ENCODE results near the gene STX11.
A peak's percentile ranks its signal among the peaks of the same experiment; 100 is the strongest.

STX11 gene

GRCh38 chr6:144219056-144219685 lies 68.9 kb downstream of the STX11 start:
- Histone ChIP-seq H3K23ac (ENCODE audit: low read length) (no peak overlapping the region), H2BK12ac (ENCODE audit: low read length) (no peak overlapping the region), H4K8ac (ENCODE audit: low read depth, low read length) (no peak overlapping the region), H3K79me1 (ENCODE audit: low read length) (peaks cover 6% of the 10 kb centered on the region), H4K12ac (ENCODE audit: low read depth, low read length) (no peak overlapping the region), H3K79me2 (ENCODE audit: control insufficient read depth, insufficient read depth, low read length, poor library complexity) (peaks cover 2% of the 10 kb centered on the region), H3K4me2 (ENCODE audit: low read length) (no peak overlapping the region), H4K91ac (ENCODE audit: low read depth, low read length) (no peak overlapping the region), H3K36me3 (ENCODE audit: control insufficient read depth in 1 of 2, insufficient read depth in 2 of 2, low read length in 2 of 2) (no peaks in the 10 kb centered on the region), H2AFZ (ENCODE audit: insufficient read depth, low read length, poor library complexity) (no peak overlapping the region), H3K14ac (ENCODE audit: low read length) (no peak overlapping the region), H2AK5ac (ENCODE audit: low read length) (no peak overlapping the region), H3K27ac (ENCODE audit: low read depth, low read length) (no peak overlapping the region), H3K9ac (ENCODE audit: low read length) (no peak overlapping the region), H3K4me3 (ENCODE audit: low read depth, low read length) (no peak overlapping the region), H2BK120ac (ENCODE audit: insufficient read depth, low read length, poor library complexity) (no peak overlapping the region), H2BK5ac (ENCODE audit: low read depth, low read length, poor library complexity) (no peak overlapping the region), H3K18ac (ENCODE audit: low read length) (no peak overlapping the region), H3K27me3 (ENCODE audit: insufficient read depth, low read length) (no peaks in the 10 kb centered on the region), H3K9me3 (ENCODE audit: insufficient read depth, low read depth, low read length) (no peaks in the 10 kb centered on the region), H3K4ac (ENCODE audit: low read depth, low read length) (no peak overlapping the region), H3K4me1 (ENCODE audit: control insufficient read depth in 1 of 2, insufficient read depth in 2 of 2, low read length in 2 of 2) (peaks cover 6 to 12% of the 10 kb centered on the region in 2 experiments)
- DNase-seq = peak in 1 of 2 donors; percentile 75
- no CpG with 5 or more reads among the region's 3 CpGs for WGBS (ENCODE audit: extremely low coverage, insufficient coverage, insufficient read length)

- Histone ChIP-seq H2AFZ (ENCODE audit: insufficient read depth, low read length, poor library complexity) (no peak overlapping the region), H3K4me1 (ENCODE audit: control insufficient read depth in 1 of 2, insufficient read depth in 2 of 2, low read length in 2 of 2) (peaks cover 6 to 11% of the 10 kb centered on the region in 2 experiments), H4K12ac (ENCODE audit: low read depth, low read length) (no peak overlapping the region), H3K23ac (ENCODE audit: low read length) (no peak overlapping the region), H2BK120ac (ENCODE audit: insufficient read depth, low read length, poor library complexity) (peak overlapping the region; percentile 20), H2AK5ac (ENCODE audit: low read length) (no peak overlapping the region), H3K4ac (ENCODE audit: low read depth, low read length) (no peak overlapping the region), H3K27me3 (ENCODE audit: insufficient read depth, low read length) (no peaks in the 10 kb centered on the region), H3K79me1 (ENCODE audit: low read length) (peaks cover 6% of the 10 kb centered on the region), H3K14ac (ENCODE audit: low read length) (no peak overlapping the region), H3K18ac (ENCODE audit: low read length) (no peak overlapping the region), H3K4me2 (ENCODE audit: low read length) (no peak overlapping the region), H3K27ac (ENCODE audit: low read depth, low read length) (no peak overlapping the region), H2BK12ac (ENCODE audit: low read length) (no peak overlapping the region), H2BK5ac (ENCODE audit: low read depth, low read length, poor library complexity) (no peak overlapping the region), H3K4me3 (ENCODE audit: low read depth, low read length) (no peak overlapping the region), H4K91ac (ENCODE audit: low read depth, low read length) (no peak overlapping the region), H3K79me2 (ENCODE audit: control insufficient read depth, insufficient read depth, low read length, poor library complexity) (peaks cover 2% of the 10 kb centered on the region), H4K8ac (ENCODE audit: low read depth, low read length) (no peak overlapping the region), H3K9ac (ENCODE audit: low read length) (no peak overlapping the region), H3K9me3 (ENCODE audit: insufficient read depth, low read depth, low read length) (no peaks in the 10 kb centered on the region), H3K36me3 (ENCODE audit: control insufficient read depth in 1 of 2, insufficient read depth in 2 of 2, low read length in 2 of 2) (no peaks in the 10 kb centered on the region)
- peak in 1 of 2 donors; percentile 13 for DNase-seq
- WGBS (ENCODE audit: extremely low coverage, insufficient coverage, insufficient read length) = no CpG with 5 or more reads among the region's 5 CpGs
Observed at GRCh38 chr6:144220031-144220790, 69.9 kb downstream of the STX11 start.

DNA sequence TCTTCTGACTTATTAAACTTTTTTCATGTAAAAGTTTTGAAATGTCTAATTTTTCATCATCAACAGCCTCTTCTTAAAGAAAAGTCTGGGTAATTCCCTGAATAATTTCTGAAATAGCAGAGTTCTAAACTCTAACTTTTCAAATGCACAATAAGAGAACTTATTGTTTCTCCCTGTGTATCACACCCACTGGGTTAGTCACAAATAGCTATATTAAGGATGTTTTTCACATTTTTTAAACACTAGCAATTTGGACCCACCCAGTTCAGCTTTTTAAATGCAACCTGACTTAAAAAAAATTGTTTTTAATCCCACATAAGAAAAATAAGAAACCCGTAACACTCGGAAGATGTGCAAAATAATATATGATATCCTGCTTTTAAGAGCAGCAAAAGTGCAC lies 73.4 kb downstream of the STX11 start:
- H2AK5ac ChIP-seq (ENCODE audit: low read length) = no peak overlapping the region
- WGBS (ENCODE audit: extremely low coverage, insufficient coverage, insufficient read length) = no CpG with 5 or more reads among the region's 2 CpGs
- H4K8ac ChIP-seq (ENCODE audit: low read depth, low read length) = no peak overlapping the region
- no peak overlapping the region for H2BK120ac ChIP-seq (ENCODE audit: insufficient read depth, low read length, poor library complexity)
- no peak overlapping the region for H2BK12ac ChIP-seq (ENCODE audit: low read length)
- H2AFZ ChIP-seq (ENCODE audit: insufficient read depth, low read length, poor library complexity) = no peak overlapping the region
- no peak overlapping the region for H3K27ac ChIP-seq (ENCODE audit: low read depth, low read length)
- H3K4me3 ChIP-seq (ENCODE audit: low read depth, low read length) = no peak overlapping the region
- no peak overlapping the region for H3K4ac ChIP-seq (ENCODE audit: low read depth, low read length)
- H3K4me2 ChIP-seq (ENCODE audit: low read length) = no peak overlapping the region
- H3K4me1 ChIP-seq (ENCODE audit: control insufficient read depth in 1 of 2, insufficient read depth in 2 of 2, low read length in 2 of 2) = peaks cover 0 to 4% of the 10 kb centered on the region in 2 experiments
- H3K9ac ChIP-seq (ENCODE audit: low read length) = no peak overlapping the region
- H2BK5ac ChIP-seq (ENCODE audit: low read depth, low read length, poor library complexity) = no peak overlapping the region
- no peak overlapping the region for H3K23ac ChIP-seq (ENCODE audit: low read length)
- no peaks in the 10 kb centered on the region for H3K36me3 ChIP-seq (ENCODE audit: control insufficient read depth in 1 of 2, insufficient read depth in 2 of 2, low read length in 2 of 2)
- H4K91ac ChIP-seq (ENCODE audit: low read depth, low read length) = no peak overlapping the region
- no peaks in the 10 kb centered on the region for H3K79me2 ChIP-seq (ENCODE audit: control insufficient read depth, insufficient read depth, low read length, poor library complexity)
- no peak for DNase-seq
- H3K79me1 ChIP-seq (ENCODE audit: low read length) = no peaks in the 10 kb centered on the region
- no peak overlapping the region for H3K18ac ChIP-seq (ENCODE audit: low read length)
- no peak overlapping the region for H3K14ac ChIP-seq (ENCODE audit: low read length)
- no peaks in the 10 kb centered on the region for H3K9me3 ChIP-seq (ENCODE audit: insufficient read depth, low read depth, low read length)
- H4K12ac ChIP-seq (ENCODE audit: low read depth, low read length) = no peak overlapping the region
- no peaks in the 10 kb centered on the region for H3K27me3 ChIP-seq (ENCODE audit: insufficient read depth, low read length)

DNA sequence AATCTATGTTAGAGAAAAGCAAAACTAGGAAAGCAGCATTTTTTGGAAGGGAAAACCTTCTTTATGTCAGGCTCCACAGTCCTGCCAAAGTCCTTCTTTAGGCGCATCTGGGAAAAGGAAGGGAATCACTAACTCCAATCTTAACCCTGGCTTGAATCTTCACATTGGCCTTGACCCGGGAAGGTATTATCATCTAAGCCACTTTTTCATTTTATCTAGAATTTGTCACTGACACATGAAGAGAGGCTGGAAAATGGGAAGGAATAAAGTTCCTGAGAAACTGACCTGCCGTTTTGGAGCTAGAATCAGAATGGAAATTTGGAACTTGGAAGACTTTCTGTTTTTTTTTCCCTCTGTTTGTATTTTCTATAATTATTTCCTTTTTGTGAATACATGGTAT lies 81.4 kb downstream of the STX11 start:
- no peak overlapping the region for H2BK5ac ChIP-seq (ENCODE audit: low read depth, low read length, poor library complexity)
- H4K12ac ChIP-seq (ENCODE audit: low read depth, low read length) = no peak overlapping the region
- no CpG with 5 or more reads among the region's 3 CpGs for WGBS (ENCODE audit: extremely low coverage, insufficient coverage, insufficient read length)
- no peak overlapping the region for H2BK120ac ChIP-seq (ENCODE audit: insufficient read depth, low read length, poor library complexity)
- H3K9me3 ChIP-seq (ENCODE audit: insufficient read depth, low read depth, low read length) = no peaks in the 10 kb centered on the region
- H3K18ac ChIP-seq (ENCODE audit: low read length) = no peak overlapping the region
- no peaks in the 10 kb centered on the region for H3K36me3 ChIP-seq (ENCODE audit: control insufficient read depth in 1 of 2, insufficient read depth in 2 of 2, low read length in 2 of 2)
- no peak overlapping the region for H4K91ac ChIP-seq (ENCODE audit: low read depth, low read length)
- H3K79me1 ChIP-seq (ENCODE audit: low read length) = no peaks in the 10 kb centered on the region
- H3K79me2 ChIP-seq (ENCODE audit: control insufficient read depth, insufficient read depth, low read length, poor library complexity) = no peaks in the 10 kb centered on the region
- H3K4me3 ChIP-seq (ENCODE audit: low read depth, low read length) = no peak overlapping the region
- no peak overlapping the region for H2AFZ ChIP-seq (ENCODE audit: insufficient read depth, low read length, poor library complexity)
- no peaks in the 10 kb centered on the region for H3K27me3 ChIP-seq (ENCODE audit: insufficient read depth, low read length)
- no peak overlapping the region for H2AK5ac ChIP-seq (ENCODE audit: low read length)
- no peak overlapping the region for H3K4ac ChIP-seq (ENCODE audit: low read depth, low read length)
- no peak for DNase-seq
- H3K14ac ChIP-seq (ENCODE audit: low read length) = no peak overlapping the region
- no peak overlapping the region for H4K8ac ChIP-seq (ENCODE audit: low read depth, low read length)
- no peak overlapping the region for H3K9ac ChIP-seq (ENCODE audit: low read length)
- no peaks in the 10 kb centered on the region for H3K4me1 ChIP-seq (ENCODE audit: control insufficient read depth in 1 of 2, insufficient read depth in 2 of 2, low read length in 2 of 2)
- H3K23ac ChIP-seq (ENCODE audit: low read length) = no peak overlapping the region
- H3K4me2 ChIP-seq (ENCODE audit: low read length) = no peak overlapping the region
- H2BK12ac ChIP-seq (ENCODE audit: low read length) = no peak overlapping the region
- H3K27ac ChIP-seq (ENCODE audit: low read depth, low read length) = no peak overlapping the region
